SH-SY5Y (cell line): ENCODE results near the gene SETBP1.

Experiments
- GATA2 ChIP-seq: IDR thresholded peaks from 2 replicates; pipeline ENCODE4 v1.6.1; 2011; ENCODE audit warnings: mild to moderate bottlenecking, low read depth, low read length
- GATA3 ChIP-seq: IDR thresholded peaks from 2 replicates; pipeline ENCODE4 v1.6.1; 2011; ENCODE audit warnings: low read depth, mild to moderate bottlenecking, low read length, moderate library complexity

SETBP1 gene

GRCh38 chr18:44882163-44882868 is 201.6 kb downstream of the SETBP1 start:
- TF ChIP-seq GATA3 = no peak
- no peak for TF ChIP-seq GATA2

GRCh38 chr18:44883671-44884070 is 203.0 kb downstream of the SETBP1 start:
- TF ChIP-seq GATA3 (no peak), GATA2 (no peak)

GRCh38 chr18:44884431-44884830 is 203.7 kb downstream of the SETBP1 start:
- no peak for TF ChIP-seq GATA3
- no peak for TF ChIP-seq GATA2

GRCh38 chr18:44885507-44885906 is 204.8 kb downstream of the SETBP1 start:
- TF ChIP-seq GATA2 = no peak
- no peak for TF ChIP-seq GATA3

- TF ChIP-seq GATA2 (no peak), GATA3 (no peak)
These were observed 206.5 kb downstream of the SETBP1 start for GRCh38 chr18:44887227-44887631.

GRCh38 chr18:44889111-44889510 is 208.4 kb downstream of the SETBP1 start:
- no peak for TF ChIP-seq GATA3
- TF ChIP-seq GATA2 = no peak

- TF ChIP-seq GATA3 (no peak), GATA2 (no peak)
These were observed 212.5 kb downstream of the SETBP1 start for GRCh38 chr18:44893045-44893706.

- TF ChIP-seq GATA3 (no peak), GATA2 (no peak)
These were observed 213.3 kb downstream of the SETBP1 start for GRCh38 chr18:44893966-44894365.

- TF ChIP-seq GATA3 (no peak), GATA2 (no peak)
These were observed 214.6 kb downstream of the SETBP1 start for GRCh38 chr18:44895176-44895798.

GRCh38 chr18:44896846-44897245 is 216.2 kb downstream of the SETBP1 start:
- TF ChIP-seq GATA2 (no peak), GATA3 (no peak)

GRCh38 chr18:44897411-44897810 is 216.7 kb downstream of the SETBP1 start:
- TF ChIP-seq GATA3 = no peak
- TF ChIP-seq GATA2 = no peak

- TF ChIP-seq GATA3 = no peak
- TF ChIP-seq GATA2 = no peak
These were observed 217.1 kb downstream of the SETBP1 start for GRCh38 chr18:44897816-44898215.

GRCh38 chr18:44898498-44898897 is 217.8 kb downstream of the SETBP1 start:
- TF ChIP-seq GATA3 (no peak), GATA2 (no peak)

- TF ChIP-seq GATA2 (no peak), GATA3 (no peak)
These were observed 219.1 kb downstream of the SETBP1 start for GRCh38 chr18:44899832-44900231.

GRCh38 chr18:44900627-44901026 is 219.9 kb downstream of the SETBP1 start:
- TF ChIP-seq GATA2 (no peak), GATA3 (no peak)

- TF ChIP-seq GATA2 (no peak), GATA3 (no peak)
These were observed 220.6 kb downstream of the SETBP1 start for GRCh38 chr18:44901283-44901682.
